WTC11 (cell line): ENCODE measurements around the gene NCOA1. TPM values are rescaled to one million over a fixed set of nuclear protein-coding genes. Genes with fewer than 3 reads are reported as not detected.
A peak's percentile ranks its signal among the peaks of the same experiment; 100 is the strongest.

ENCODE experiments used
- ATAC-seq: fragments of 200-7000 bp; cut with Tn5 transposase; 2 replicates; pipeline ENCODE4 v1.10.0; 2021; ENCODE audit warnings: mild to moderate bottlenecking, moderate library complexity
- CTCF ChIA-PET: fragments of 300-600 bp; sonication (Branson Sonifier 250); formaldehyde crosslinking; loops from one replicate; lab custom pipeline; 2021; ENCODE audit warnings: antibody characterized with exemption; lab: Charles Lee
- POLR2A ChIA-PET: fragments of 350-600 bp; sonication (Branson Sonifier 250); formaldehyde crosslinking; loops from one replicate; lab custom pipeline; 2021; ENCODE audit warnings: antibody characterized with exemption; lab: Charles Lee
- DNase-seq: peaks from one replicate; pipeline ENCODE4 v3.0.0; 2021; ENCODE audit warnings: low spot score
- H3K27ac Mint-ChIP-seq: 2 replicates; pipeline ENCODE4 v1.8.0; 2021; ENCODE audit warnings: mixed read lengths
- H3K27me3 Mint-ChIP-seq: 2 replicates; pipeline ENCODE4 v1.8.0; 2021; ENCODE audit warnings: low read depth, mild to moderate bottlenecking, moderate library complexity, mixed read lengths
- H3K36me3 Mint-ChIP-seq: 2 replicates; pipeline ENCODE4 v1.8.0; 2021; ENCODE audit warnings: mixed read lengths
- H3K4me1 Mint-ChIP-seq: 2 replicates; pipeline ENCODE4 v1.8.0; 2022; ENCODE audit warnings: mixed read lengths
- H3K4me3 Mint-ChIP-seq: 2 replicates; pipeline ENCODE4 v1.8.0; 2021; ENCODE audit warnings: mild to moderate bottlenecking, moderate library complexity, mixed read lengths
- H3K9me3 Mint-ChIP-seq: 2 replicates; pipeline ENCODE4 v1.8.0; 2021; ENCODE audit warnings: mixed read lengths
- ATF1 ChIP-seq: sonication (generic); formaldehyde crosslinking; IDR thresholded peaks from 2 replicates; pipeline ENCODE4 v1.8.1; 2023; ENCODE audit warnings: mild to moderate bottlenecking, moderate library complexity, missing genetic modification reagents
- ESRRA ChIP-seq: sonication (generic); formaldehyde crosslinking; IDR thresholded peaks from 2 replicates; pipeline ENCODE4 v1.8.1; 2022; ENCODE audit warnings: mild to moderate bottlenecking, missing genetic modification reagents, borderline replicate concordance
- ETV6 ChIP-seq: sonication (generic); formaldehyde crosslinking; IDR thresholded peaks from 2 replicates; pipeline ENCODE4 v1.8.1; 2022; ENCODE audit warnings: mild to moderate bottlenecking, missing genetic modification reagents
- GABPB1 ChIP-seq: sonication (generic); formaldehyde crosslinking; IDR thresholded peaks from 2 replicates; pipeline ENCODE4 v1.8.1; 2023; ENCODE audit warnings: mild to moderate bottlenecking, missing genetic modification reagents
- GTF2I ChIP-seq: fragments of 250-450 bp; sonication (Bioruptor Pico); conservative IDR thresholded peaks from 2 replicates; pipeline ENCODE4 v1.4.0; 2021; ENCODE audit warnings: mild to moderate bottlenecking
- JUN ChIP-seq: sonication (generic); formaldehyde crosslinking; IDR thresholded peaks from 2 replicates; pipeline ENCODE4 v1.8.0; 2023; ENCODE audit warnings: mild to moderate bottlenecking, missing genetic modification reagents
- KAT7 ChIP-seq: sonication (generic); formaldehyde crosslinking; IDR thresholded peaks from 2 replicates; pipeline ENCODE4 v1.8.1; 2023; ENCODE audit warnings: missing genetic modification reagents, mild to moderate bottlenecking, borderline replicate concordance
- MXD4 ChIP-seq: fragments of 250-450 bp; sonication (Bioruptor Pico); IDR thresholded peaks from 2 replicates; pipeline ENCODE4 v1.8.0; 2021; ENCODE audit warnings: mild to moderate bottlenecking, moderate library complexity, borderline replicate concordance
- MYBL2 ChIP-seq: sonication (generic); formaldehyde crosslinking; IDR thresholded peaks from 2 replicates; pipeline ENCODE4 v1.8.1; 2023; ENCODE audit warnings: mild to moderate bottlenecking, moderate library complexity, missing genetic modification reagents
- NFYB ChIP-seq: sonication (generic); formaldehyde crosslinking; conservative IDR thresholded peaks from 2 replicates; pipeline ENCODE4 v1.8.0; 2022; ENCODE audit warnings: low read depth, missing genetic modification reagents
- NR1H2 ChIP-seq: sonication (generic); formaldehyde crosslinking; IDR thresholded peaks from 2 replicates; pipeline ENCODE4 v1.9.0; 2021; ENCODE audit warnings: mild to moderate bottlenecking, moderate library complexity, missing genetic modification reagents
- RORB ChIP-seq: fragments of 250-450 bp; sonication (Bioruptor Pico); IDR thresholded peaks from 2 replicates; pipeline ENCODE4 v1.9.0; 2021; ENCODE audit warnings: mild to moderate bottlenecking
- SMAD3 ChIP-seq: sonication (generic); formaldehyde crosslinking; IDR thresholded peaks from 2 replicates; pipeline ENCODE4 v1.8.0; 2022; ENCODE audit warnings: missing genetic modification reagents, mild to moderate bottlenecking, borderline replicate concordance
- SMAD4 ChIP-seq: sonication (generic); formaldehyde crosslinking; IDR thresholded peaks from 2 replicates; pipeline ENCODE4 v1.8.0; 2022; ENCODE audit warnings: mild to moderate bottlenecking, missing genetic modification reagents
- TEAD1 ChIP-seq: sonication (generic); formaldehyde crosslinking; IDR thresholded peaks from 2 replicates; pipeline ENCODE4 v1.8.0; 2022; ENCODE audit warnings: mild to moderate bottlenecking, missing genetic modification reagents
- ZBTB21 ChIP-seq: sonication (generic); formaldehyde crosslinking; IDR thresholded peaks from 2 replicates; pipeline ENCODE4 v1.8.1; 2023; ENCODE audit warnings: mild to moderate bottlenecking, missing genetic modification reagents, borderline replicate concordance
- ZNF232 ChIP-seq: sonication (generic); formaldehyde crosslinking; IDR thresholded peaks from 2 replicates; pipeline ENCODE4 v1.8.0; 2022; ENCODE audit warnings: mild to moderate bottlenecking, missing genetic modification reagents
- ZNF396 ChIP-seq: fragments of 250-450 bp; sonication (Bioruptor Pico); IDR thresholded peaks from 2 replicates; pipeline ENCODE4 v1.8.0; 2021; ENCODE audit warnings: mild to moderate bottlenecking, moderate library complexity, borderline replicate concordance
- ZNF416 ChIP-seq: fragments of 250-450 bp; sonication (Bioruptor Pico); IDR thresholded peaks from 2 replicates; pipeline ENCODE4 v1.9.0; 2021; ENCODE audit warnings: mild to moderate bottlenecking, inconsistent platforms
- ZNF423 ChIP-seq: fragments of 250-450 bp; sonication (Bioruptor Pico); IDR thresholded peaks from 2 replicates; pipeline ENCODE4 v2.1.2; 2022; ENCODE audit warnings: mild to moderate bottlenecking, moderate library complexity
- ZNF671 ChIP-seq: fragments of 250-450 bp; sonication (Bioruptor Pico); IDR thresholded peaks from 2 replicates; pipeline ENCODE4 v1.8.0; 2021; ENCODE audit warnings: mild to moderate bottlenecking
- total RNA-seq: library from RNA; stranded (reverse); gene quantifications from 3 replicates; pipeline ENCODE4 v1.2.3, GENCODE V29; 2021
- TF ChIP-seq, protein P1 (sequence below): sonication (generic); formaldehyde crosslinking; IDR thresholded peaks from 2 replicates; pipeline ENCODE4 v1.8.0; 2022; ENCODE audit warnings: missing genetic modification reagents
- TF ChIP-seq, protein P2 (sequence below): fragments of 250-450 bp; sonication (Bioruptor Pico); IDR thresholded peaks from 2 replicates; pipeline ENCODE4 v1.9.0; 2021; ENCODE audit warnings: moderate library complexity, mild to moderate bottlenecking, inconsistent platforms, borderline replicate concordance
- TF ChIP-seq, protein P3 (sequence below): fragments of 250-450 bp; sonication (Bioruptor Pico); IDR thresholded peaks from 2 replicates; pipeline ENCODE4 v1.9.0; 2021; ENCODE audit warnings: mild to moderate bottlenecking, borderline replicate concordance
- TF ChIP-seq, protein P4 (sequence below): sonication (generic); formaldehyde crosslinking; IDR thresholded peaks from 2 replicates; pipeline ENCODE4 v1.8.0; 2022; ENCODE audit warnings: mild to moderate bottlenecking, missing genetic modification reagents

NCOA1 gene
- total RNA-seq, 1 experiment from 2014 or later = 16.9 TPM

DNA sequence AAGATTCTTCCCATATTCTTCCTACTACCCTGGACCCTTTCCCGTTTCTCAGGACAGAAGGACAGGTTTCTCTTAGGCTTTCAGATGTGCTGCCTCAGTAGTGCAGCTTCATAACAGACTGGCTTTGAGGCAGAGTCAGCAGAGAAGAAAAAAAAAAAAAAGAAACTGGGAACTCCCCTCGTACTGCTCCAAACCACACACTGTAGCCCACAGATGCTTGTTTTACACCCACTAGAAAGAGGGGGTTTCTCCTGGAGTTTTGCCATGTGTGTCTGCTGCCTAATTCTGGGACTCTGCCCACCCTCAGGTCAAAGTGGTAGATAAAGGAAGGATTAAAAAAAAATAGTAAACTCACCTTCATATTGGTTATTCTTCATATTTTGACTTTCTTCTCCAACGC is 95.9 kb downstream of the NCOA1 start (continued):
- TF ChIP-seq ATF1 (CRISPR knock-in tag) (no peak), ESRRA (CRISPR knock-in tag) (no peak), ZNF232 (CRISPR knock-in tag) (no peak), GTF2I (CRISPR knock-in tag) (no peak), TEAD1 (CRISPR knock-in tag) (no peak), ZBTB21 (CRISPR knock-in tag) (no peak), NR1H2 (CRISPR knock-in tag) (no peak)
- TF ChIP-seq, protein P1, sequence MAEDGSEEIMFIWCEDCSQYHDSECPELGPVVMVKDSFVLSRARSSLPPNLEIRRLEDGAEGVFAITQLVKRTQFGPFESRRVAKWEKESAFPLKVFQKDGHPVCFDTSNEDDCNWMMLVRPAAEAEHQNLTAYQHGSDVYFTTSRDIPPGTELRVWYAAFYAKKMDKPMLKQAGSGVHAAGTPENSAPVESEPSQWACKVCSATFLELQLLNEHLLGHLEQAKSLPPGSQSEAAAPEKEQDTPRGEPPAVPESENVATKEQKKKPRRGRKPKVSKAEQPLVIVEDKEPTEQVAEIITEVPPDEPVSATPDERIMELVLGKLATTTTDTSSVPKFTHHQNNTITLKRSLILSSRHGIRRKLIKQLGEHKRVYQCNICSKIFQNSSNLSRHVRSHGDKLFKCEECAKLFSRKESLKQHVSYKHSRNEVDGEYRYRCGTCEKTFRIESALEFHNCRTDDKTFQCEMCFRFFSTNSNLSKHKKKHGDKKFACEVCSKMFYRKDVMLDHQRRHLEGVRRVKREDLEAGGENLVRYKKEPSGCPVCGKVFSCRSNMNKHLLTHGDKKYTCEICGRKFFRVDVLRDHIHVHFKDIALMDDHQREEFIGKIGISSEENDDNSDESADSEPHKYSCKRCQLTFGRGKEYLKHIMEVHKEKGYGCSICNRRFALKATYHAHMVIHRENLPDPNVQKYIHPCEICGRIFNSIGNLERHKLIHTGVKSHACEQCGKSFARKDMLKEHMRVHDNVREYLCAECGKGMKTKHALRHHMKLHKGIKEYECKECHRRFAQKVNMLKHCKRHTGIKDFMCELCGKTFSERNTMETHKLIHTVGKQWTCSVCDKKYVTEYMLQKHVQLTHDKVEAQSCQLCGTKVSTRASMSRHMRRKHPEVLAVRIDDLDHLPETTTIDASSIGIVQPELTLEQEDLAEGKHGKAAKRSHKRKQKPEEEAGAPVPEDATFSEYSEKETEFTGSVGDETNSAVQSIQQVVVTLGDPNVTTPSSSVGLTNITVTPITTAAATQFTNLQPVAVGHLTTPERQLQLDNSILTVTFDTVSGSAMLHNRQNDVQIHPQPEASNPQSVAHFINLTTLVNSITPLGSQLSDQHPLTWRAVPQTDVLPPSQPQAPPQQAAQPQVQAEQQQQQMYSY (CRISPR knock-in tag) = no peak

DNA sequence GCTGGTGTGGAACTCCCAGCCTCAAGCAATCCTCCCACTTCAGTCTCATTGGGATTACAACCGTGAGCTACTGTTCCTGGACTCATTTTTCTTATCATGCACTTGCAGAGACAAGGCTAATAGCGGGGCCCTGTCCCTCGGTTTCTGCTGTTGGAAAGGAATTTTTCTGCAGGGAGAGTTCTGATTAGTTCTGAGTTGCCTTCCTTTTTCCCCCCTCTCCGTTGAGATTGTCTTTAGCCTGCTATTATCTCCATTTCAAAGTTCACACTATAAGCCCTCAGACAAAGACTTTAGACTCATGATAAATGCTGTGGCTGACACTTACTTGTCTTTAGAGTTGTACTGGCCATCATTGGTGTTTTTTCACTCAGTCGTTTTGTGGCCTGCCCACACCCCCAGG is 97.2 kb downstream of the NCOA1 start:
- H3K4me3 Mint-ChIP-seq = no peak overlapping the region
- no peak for TF ChIP-seq NFYB
- no peak for TF ChIP-seq MYBL2 (CRISPR knock-in tag)
- TF ChIP-seq ZNF423 (CRISPR knock-in tag) = no peak
- no peak for TF ChIP-seq ZNF396
- ChIA-PET CTCF (interaction anchor here (0.5 to 0.6 kb wide), 2 partner anchors 46 to 260 kb away, joined by 3 read pairs; no protein-coding TSS in a partner anchor), POLR2A (no interaction called here)
- H3K36me3 Mint-ChIP-seq = no peaks in the 10 kb centered on the region
- no peak for DNase-seq
- H3K4me1 Mint-ChIP-seq = peaks cover 18% of the 10 kb centered on the region
- no peaks in the 10 kb centered on the region for H3K27me3 Mint-ChIP-seq
- no peak overlapping the region for H3K27ac Mint-ChIP-seq
- no peaks in the 10 kb centered on the region for H3K9me3 Mint-ChIP-seq
- ATAC-seq = no peak

DNA sequence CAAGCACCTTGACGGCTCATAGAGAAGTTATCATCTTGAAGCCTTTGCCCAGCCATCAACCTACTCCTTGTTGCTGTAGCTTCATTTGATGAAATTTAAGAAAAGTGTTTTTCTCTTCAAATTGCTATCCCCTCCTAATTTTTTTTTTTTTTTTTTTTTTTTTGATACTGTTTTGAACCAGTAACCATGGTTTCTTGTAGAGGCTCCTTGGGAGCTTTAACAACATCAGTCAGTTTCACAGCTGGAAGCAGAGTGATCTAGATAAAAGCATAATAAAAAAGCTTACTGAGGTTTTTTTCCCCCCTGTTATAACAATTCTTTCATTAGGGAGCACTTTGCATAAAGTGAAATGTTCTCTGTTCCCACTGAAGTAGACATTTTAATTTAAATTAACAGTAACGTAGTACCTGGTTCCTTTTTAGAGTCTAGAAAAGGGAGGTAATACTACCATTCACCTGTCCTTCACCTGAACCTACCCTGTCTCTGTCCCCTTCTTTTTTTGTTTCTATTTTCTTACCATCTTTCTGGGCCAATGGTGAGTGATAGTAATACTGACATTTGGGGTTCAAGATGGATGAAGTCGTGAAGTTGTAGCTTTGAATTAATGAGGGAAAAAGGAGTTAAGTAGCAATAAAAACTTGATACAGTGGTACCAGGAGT is 101.5 kb downstream of the NCOA1 start:
- Mint-ChIP-seq H3K27me3 (no peaks in the 10 kb centered on the region), H3K36me3 (no peaks in the 10 kb centered on the region), H3K4me1 (peaks cover 19% of the 10 kb centered on the region), H3K9me3 (no peaks in the 10 kb centered on the region), H3K27ac (peak overlapping the region; percentile 0; the same call in 1 of the 2 replicates), H3K4me3 (no peak overlapping the region)
- ATAC-seq (peak; percentile 66), DNase-seq (no peak)
- ChIA-PET POLR2A (interaction anchor here (0.7 kb wide), 1 partner anchor 42 kb away, joined by 6 read pairs; no protein-coding TSS in a partner anchor), CTCF (interaction anchor here (0.6 to 0.9 kb wide), 3 partner anchors 34 to 227 kb away, joined by 3 read pairs; no protein-coding TSS in a partner anchor)
- TF ChIP-seq SMAD3 = no peak
- TF ChIP-seq ETV6 (CRISPR knock-in tag) = no peak
- no peak for TF ChIP-seq SMAD4 (CRISPR knock-in tag)
- TF ChIP-seq, protein P2, sequence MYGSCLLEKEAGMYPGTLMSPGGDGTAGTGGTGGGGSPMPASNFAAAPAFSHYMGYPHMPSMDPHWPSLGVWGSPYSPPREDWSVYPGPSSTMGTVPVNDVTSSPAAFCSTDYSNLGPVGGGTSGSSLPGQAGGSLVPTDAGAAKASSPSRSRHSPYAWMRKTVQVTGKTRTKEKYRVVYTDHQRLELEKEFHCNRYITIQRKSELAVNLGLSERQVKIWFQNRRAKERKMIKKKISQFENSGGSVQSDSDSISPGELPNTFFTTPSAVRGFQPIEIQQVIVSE (CRISPR knock-in tag) = no peak
- no peak for TF ChIP-seq JUN (CRISPR knock-in tag)
- TF ChIP-seq MXD4 = no peak
- TF ChIP-seq, protein P3, sequence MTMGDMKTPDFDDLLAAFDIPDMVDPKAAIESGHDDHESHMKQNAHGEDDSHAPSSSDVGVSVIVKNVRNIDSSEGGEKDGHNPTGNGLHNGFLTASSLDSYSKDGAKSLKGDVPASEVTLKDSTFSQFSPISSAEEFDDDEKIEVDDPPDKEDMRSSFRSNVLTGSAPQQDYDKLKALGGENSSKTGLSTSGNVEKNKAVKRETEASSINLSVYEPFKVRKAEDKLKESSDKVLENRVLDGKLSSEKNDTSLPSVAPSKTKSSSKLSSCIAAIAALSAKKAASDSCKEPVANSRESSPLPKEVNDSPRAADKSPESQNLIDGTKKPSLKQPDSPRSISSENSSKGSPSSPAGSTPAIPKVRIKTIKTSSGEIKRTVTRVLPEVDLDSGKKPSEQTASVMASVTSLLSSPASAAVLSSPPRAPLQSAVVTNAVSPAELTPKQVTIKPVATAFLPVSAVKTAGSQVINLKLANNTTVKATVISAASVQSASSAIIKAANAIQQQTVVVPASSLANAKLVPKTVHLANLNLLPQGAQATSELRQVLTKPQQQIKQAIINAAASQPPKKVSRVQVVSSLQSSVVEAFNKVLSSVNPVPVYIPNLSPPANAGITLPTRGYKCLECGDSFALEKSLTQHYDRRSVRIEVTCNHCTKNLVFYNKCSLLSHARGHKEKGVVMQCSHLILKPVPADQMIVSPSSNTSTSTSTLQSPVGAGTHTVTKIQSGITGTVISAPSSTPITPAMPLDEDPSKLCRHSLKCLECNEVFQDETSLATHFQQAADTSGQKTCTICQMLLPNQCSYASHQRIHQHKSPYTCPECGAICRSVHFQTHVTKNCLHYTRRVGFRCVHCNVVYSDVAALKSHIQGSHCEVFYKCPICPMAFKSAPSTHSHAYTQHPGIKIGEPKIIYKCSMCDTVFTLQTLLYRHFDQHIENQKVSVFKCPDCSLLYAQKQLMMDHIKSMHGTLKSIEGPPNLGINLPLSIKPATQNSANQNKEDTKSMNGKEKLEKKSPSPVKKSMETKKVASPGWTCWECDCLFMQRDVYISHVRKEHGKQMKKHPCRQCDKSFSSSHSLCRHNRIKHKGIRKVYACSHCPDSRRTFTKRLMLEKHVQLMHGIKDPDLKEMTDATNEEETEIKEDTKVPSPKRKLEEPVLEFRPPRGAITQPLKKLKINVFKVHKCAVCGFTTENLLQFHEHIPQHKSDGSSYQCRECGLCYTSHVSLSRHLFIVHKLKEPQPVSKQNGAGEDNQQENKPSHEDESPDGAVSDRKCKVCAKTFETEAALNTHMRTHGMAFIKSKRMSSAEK = no peak
- TF ChIP-seq ZNF416 (CRISPR knock-in tag) = no peak
- TF ChIP-seq ZBTB21 (CRISPR knock-in tag) = no peak
- no peak for TF ChIP-seq ZNF396
- TF ChIP-seq RORB (CRISPR knock-in tag) = no peak
- TF ChIP-seq, protein P4, sequence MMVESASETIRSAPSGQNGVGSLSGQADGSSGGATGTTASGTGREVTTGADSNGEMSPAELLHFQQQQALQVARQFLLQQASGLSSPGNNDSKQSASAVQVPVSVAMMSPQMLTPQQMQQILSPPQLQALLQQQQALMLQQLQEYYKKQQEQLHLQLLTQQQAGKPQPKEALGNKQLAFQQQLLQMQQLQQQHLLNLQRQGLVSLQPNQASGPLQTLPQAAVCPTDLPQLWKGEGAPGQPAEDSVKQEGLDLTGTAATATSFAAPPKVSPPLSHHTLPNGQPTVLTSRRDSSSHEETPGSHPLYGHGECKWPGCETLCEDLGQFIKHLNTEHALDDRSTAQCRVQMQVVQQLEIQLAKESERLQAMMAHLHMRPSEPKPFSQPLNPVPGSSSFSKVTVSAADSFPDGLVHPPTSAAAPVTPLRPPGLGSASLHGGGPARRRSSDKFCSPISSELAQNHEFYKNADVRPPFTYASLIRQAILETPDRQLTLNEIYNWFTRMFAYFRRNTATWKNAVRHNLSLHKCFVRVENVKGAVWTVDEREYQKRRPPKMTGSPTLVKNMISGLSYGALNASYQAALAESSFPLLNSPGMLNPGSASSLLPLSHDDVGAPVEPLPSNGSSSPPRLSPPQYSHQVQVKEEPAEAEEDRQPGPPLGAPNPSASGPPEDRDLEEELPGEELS (CRISPR knock-in tag) = no peak
- TF ChIP-seq ZNF671 (CRISPR knock-in tag) = no peak
- no peak for TF ChIP-seq GABPB1
- no peak for TF ChIP-seq KAT7 (CRISPR knock-in tag)
